Activated CD4-positive, alpha-beta T cell treated with anti-CD3 and anti-CD28 coated beads, Interleukin-10, Interleukin-2, amounts not matched to agents 100 ng/mL and 50 ng/mL, durations not matched to agents 16 hours and 8 hours (primary cell): ENCODE measurements around the gene ZNF581.

Source experiments
- DNase-seq: peaks from one replicate; pipeline ENCODE4 v3.0.0-alpha.2; 2020

ZNF581 gene

GRCh38 chr19:55633861-55634260 lies 9.6 kb upstream of the ZNF581 start:
- DNase-seq = no peak

DNA sequence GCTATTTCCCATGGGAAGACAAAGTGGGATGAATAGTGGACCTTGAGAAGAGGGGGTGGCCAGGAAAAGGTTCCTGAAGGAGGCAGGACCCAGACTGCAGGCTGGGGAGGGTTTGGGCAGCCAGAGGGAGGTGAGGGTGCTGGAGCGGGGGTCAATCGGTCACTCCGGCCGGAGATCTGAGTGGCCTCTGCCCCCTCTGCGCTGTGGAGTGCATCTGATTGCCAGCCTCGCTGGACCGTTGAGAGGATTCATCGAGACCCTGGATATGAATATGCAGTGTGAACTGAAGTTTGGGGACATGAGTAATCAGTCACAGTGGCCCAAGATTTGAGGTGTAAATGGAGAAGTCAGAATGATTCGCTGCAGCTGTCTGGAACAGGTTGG lies 8.1 kb upstream of the ZNF581 start:
- DNase-seq = no peak

- no peak for DNase-seq
These were observed 7.5 kb upstream of the ZNF581 start for GRCh38 chr19:55635856-55636440.

- DNase-seq = no peak
These were observed 6.7 kb upstream of the ZNF581 start for GRCh38 chr19:55636723-55637122.

GRCh38 chr19:55637534-55637933 lies 5.9 kb upstream of the ZNF581 start:
- DNase-seq = no peak

DNA sequence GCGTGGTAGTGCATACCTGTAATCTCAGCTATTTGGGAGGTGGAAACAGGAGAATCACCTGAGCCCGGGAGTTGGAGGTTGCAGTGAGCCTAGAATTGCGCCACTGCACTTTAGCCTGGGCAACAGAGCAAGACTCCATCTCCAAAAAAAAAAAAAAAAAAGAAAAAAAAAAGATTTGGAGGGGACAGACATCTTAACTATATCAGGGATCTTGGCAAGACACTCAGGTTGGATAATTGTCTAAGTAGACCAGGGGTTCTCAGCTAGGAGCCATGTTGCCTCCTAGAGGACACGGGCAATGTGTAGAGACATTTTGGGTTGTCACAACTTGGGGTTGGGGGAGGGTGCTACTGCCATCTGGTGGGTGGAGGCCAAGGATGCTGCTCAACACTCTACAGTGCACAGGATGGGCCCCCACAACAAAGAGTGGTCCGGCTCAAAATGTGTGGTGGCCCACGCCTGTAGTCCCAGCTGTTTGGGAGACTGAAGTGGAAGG lies 4.5 kb upstream of the ZNF581 start:
- peak; percentile 80 for DNase-seq

- peak; percentile 87 for DNase-seq
These were observed 3.3 kb upstream of the ZNF581 start for GRCh38 chr19:55640043-55640576.

- peak; percentile 81 for DNase-seq
These were observed 2.6 kb upstream of the ZNF581 start, which contains the start of gene ZNF580 for GRCh38 chr19:55640577-55641425. TSS of gene ZNF580 (plus strand) at chr19:55641002. CDS start at chr19:55642509, 1,507 bp downstream.

DNA sequence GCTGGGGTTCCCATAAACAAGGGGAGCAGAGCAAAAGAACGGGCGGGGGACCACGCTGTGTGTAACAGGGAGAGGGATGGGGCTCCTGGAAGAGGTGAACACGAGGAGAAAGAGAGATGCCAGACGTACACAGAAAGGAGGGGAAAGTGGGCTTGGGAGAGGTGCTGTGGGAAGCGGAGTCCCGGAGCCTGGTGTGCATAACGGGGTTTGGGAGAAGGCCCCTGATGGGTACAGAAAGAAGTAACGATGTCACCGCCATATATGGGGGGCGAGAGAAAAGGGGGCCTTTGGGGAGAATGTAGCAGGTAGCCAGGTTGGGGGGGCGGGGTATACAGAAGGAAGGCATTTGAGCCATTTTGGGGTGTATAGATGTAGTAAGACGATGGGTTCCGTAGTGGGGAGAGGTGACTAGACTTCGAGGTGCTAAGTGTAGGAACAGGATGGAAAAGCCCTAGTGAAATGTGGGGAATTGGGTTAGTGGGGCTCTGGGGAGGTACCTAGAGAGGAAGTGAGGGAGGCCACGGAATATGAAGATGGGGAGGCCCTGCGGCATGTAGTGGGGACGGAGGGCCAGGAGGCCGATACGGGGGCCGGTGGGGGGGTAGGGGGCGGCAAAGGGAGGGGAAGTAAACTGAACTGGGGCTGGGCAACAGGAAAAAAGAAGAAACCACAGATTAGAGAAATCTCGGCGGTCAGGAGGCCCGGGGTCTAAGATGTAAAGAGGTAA lies 1.9 kb upstream of the ZNF581 start:
- peak; percentile 54 for DNase-seq

DNA sequence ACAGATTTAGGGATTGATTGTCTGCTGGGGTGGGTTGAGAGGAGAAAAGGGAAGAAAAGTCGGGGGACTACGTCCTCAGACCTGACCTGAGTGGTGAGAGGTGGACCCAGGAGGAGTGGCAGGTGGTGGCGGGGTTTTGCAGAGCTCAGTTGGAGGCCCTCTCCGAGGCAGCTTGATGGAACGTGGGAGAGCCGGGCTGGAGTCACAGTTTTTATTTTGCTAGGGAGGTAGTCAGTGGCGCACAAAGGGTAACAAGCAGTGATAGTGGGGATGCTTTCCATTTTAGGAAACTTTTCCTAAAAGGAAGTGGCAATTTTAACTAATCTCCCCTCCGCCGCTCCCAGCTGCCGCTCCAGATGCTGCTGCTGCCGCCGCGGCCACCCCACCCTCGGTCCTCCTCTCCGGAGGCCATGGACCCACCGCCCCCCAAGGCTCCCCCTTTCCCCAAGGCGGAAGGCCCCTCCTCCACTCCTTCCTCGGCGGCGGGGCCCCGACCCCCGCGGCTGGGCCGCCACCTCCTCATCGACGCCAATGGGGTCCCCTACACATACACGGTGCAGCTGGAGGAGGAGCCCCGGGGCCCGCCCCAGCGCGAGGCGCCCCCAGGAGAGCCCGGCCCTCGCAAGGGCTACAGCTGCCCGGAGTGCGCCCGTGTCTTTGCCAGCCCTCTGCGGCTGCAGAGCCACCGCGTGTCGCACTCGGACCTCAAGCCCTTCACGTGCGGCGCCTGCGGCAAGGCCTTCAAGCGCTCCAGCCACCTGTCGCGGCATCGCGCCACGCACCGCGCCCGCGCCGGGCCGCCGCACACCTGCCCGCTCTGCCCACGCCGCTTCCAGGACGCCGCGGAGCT lies 1.1 kb upstream of the ZNF581 start:
- peak; percentile 49 for DNase-seq

DNA sequence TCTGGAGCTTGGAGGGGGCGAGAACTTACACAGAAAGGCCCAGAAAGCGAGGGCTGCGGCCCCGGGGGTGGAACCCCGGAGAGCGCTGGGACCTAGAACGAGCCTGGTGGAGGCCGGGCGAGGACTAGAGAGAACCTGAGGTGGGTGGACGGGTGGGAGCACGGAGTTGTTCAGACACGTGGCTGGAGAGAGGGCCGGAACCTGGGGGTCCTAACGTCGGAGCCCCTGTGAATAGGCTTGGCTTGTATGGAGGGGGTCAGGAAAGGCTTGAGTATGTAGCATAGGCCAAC lies 383 bp downstream of the ZNF581 start:
- no peak for DNase-seq

GRCh38 chr19:55644191-55644833 lies 863 bp downstream of the ZNF581 start:
- DNase-seq = no peak

DNA sequence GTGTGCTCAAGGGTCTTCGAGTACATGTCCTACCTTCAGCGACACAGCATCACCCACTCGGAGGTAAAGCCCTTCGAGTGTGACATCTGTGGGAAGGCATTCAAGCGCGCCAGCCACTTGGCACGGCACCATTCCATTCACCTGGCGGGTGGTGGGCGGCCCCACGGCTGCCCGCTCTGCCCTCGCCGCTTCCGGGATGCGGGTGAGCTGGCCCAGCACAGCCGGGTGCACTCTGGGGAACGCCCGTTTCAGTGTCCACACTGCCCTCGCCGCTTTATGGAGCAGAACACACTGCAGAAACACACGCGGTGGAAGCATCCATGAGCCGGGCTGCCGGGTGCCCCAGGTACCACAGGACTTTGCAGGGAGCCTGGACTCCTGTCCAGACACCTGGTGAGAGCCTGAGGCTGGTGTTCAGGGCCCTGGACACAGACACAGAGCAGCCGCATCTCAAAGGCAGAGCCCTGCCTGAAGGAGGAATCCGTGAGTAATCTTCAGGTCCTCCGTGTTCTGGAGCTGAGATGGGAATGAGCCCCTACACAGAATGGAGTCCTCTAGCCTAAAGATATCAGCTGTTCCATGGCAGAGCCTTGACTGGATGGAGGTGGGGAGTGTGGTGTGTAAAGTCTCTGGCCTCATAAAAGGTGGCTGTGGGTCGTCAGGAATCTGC lies 1.5 kb downstream of the ZNF581 start:
- no peak for DNase-seq

DNA sequence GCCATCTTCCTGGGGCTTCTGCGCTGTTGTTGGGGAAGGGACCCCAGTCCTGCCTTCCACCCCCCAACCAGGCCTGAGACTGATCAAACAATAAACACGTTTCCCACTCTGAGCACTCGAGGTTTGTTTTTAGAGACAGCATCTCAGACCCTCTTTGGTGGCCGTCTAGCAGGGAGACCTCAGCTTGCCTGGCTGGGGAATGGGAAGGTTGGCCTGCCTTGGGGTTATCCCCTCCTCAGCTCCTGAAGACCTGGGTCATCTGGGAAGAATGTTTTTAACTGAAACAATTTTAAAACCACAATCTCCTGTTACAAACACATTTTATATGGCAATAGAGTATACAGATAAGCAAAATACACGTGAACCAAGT lies 2.0 kb downstream of the ZNF581 start:
- no peak for DNase-seq

DNA sequence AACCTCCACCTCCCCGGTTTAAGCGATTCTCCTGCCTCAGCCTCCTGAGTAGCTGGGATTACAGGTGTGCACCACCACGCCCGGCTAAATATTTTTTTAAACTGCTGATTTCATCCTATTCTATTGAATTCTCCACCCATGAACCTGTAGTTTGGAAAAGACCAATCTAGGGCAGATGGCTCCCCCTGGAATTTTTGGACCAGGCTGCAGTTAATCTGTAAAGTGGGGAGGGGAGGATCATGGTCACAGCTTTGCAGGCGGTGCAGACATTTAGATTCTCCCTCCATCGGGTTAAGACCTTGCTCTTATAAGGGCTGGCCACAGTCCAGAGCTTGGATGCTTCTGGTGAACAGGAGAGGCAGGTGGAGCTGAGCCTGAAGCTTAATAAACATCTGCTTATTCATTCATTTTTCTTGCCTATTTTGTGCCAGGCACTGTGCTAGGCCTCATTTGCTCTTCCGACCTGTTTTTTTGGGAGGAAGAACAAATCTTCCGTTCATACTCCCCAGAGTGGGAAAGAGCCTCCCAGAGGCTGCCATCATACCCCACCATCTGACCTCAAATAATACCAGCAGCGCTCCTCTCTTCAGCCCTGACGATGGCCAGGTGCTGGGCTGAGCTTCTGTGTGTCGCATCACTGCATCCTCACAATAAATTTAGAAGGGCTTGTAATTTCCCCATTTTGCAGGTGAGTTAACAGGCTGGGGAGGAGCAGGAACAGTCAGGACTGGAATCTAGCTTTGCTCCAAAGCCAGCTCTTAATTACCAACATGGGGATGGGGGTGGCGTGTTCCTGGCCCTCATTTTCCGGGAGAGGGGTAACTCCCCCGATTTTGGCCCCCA lies 3.7 kb downstream of the ZNF581 start:
- DNase-seq = no peak

GRCh38 chr19:55647732-55648584 lies 4.5 kb downstream of the ZNF581 start, which contains the start of gene CCDC106:
TSS of gene CCDC106 (plus strand) at chr19:55648212. CDS start at chr19:55649047, 835 bp downstream.
- DNase-seq = peak; percentile 43

DNA sequence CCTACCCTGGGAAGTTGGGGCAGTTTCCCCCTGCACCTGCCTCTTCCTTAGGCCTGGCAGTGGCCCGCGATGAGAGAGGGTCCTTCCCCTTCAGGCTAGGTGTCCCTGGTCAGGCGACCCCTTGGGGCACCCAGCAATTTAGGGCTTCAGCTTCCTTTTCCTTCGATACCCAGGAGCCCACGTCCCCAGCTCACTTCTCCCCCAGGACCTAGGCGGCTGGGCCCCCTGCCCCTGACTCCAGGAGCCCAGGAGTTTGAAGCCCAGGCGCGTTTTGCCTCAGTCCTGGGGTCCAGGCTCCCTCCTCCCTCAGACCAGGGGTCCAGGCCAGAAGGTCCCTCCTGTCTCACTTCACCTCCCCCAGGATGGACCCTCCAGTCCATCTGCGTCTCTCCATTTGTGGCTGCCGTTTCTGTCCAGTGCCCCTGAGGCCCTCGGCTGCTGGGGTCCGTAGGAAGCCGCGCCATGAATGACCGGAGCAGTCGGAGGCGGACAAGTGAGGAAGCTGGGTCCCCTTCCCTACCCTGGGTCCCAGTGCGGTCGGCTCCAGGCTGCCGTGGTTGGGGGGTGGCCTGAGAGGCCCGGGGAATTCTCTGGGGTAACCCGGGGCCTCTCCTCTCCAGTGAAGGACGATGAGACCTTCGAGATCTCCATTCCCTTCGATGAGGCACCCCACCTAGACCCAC lies 5.3 kb downstream of the ZNF581 start:
- DNase-seq = no peak

GRCh38 chr19:55649268-55650125 lies 6.0 kb downstream of the ZNF581 start:
- no peak for DNase-seq
